GM12878 (cell line): Measurements from ENCODE around the gene PMP22. TPM values are rescaled to one million over a fixed set of nuclear protein-coding genes. Genes with fewer than 3 reads are reported as not detected.

ENCODE experiments used
- ATAC-seq: fragments of 200-7000 bp; cut with Tn5 transposase; 3 replicates; pipeline ENCODE4 v1.9.1; 2020; ENCODE audit warnings: mild to moderate bottlenecking, moderate library complexity
- BruUV-seq: library from RNA; stranded (reverse); fragments of 400-500 nt; replicated peaks from 2 replicates; lab custom pipeline; 2021; lab: Mats Ljungman, UMichigan
- CTCF ChIA-PET: fragments of 300-600 bp; sonication (Branson Sonifier 250); formaldehyde crosslinking; extraction: SDS; loops from one replicate; lab custom pipeline; 2021; ENCODE audit warnings: inconsistent platforms; lab: Yijun Ruan, JAX
- POLR2A ChIA-PET: fragments of 350-600 bp; formaldehyde crosslinking; extraction: SDS; loops from one replicate; lab custom pipeline; 2021; ENCODE audit warnings: inconsistent platforms; lab: Charles Lee
- RAD21 ChIA-PET: fragments of 300-600 bp; sonication (Branson Sonifier 250); formaldehyde crosslinking; loops from one replicate; lab custom pipeline; 2023; ENCODE audit warnings: antibody characterized with exemption; ENCODE audit not compliant: unreplicated experiment; lab: Charles Lee
- SMC1A ChIA-PET: fragments of 300-600 bp; sonication (Branson Sonifier 250); formaldehyde crosslinking; loops from one replicate; lab custom pipeline; 2023; ENCODE audit not compliant: unreplicated experiment, uncharacterized antibody; lab: Charles Lee
- DNase-seq: peaks from one replicate; pipeline ENCODE4 v3.0.0-alpha.2; 2011; ENCODE audit warnings: low read depth, low spot score
- FAIRE-seq: peaks from 3 replicates; lab custom pipeline; 2011; peaks lifted over from hg19 to GRCh38; lab: Jason Lieb, UNC
- H2AFZ ChIP-seq: 2 replicates; pipeline ENCODE4 v1.6.0; 2011; ENCODE audit warnings: low read depth, low read length, control low read depth; ENCODE audit not compliant: control insufficient read depth
- H3K27ac ChIP-seq: 2 replicates; pipeline ENCODE4 v1.5.1; 2011; ENCODE audit warnings: control low read depth; ENCODE audit not compliant: control insufficient read depth, insufficient read depth
- H3K27me3 ChIP-seq, 2 experiments: replicated peaks in 1 of 2; 2 replicates each; pipeline versions ENCODE4 v1.6.0 to v1.6.1; 2011; ENCODE audit warnings: low read length in 1 of 2; ENCODE audit not compliant: control insufficient read depth in 2 of 2, insufficient read depth in 2 of 2
- H3K36me3 ChIP-seq, 2 experiments: 2 replicates each; pipeline ENCODE4 v1.5.1; 2011; ENCODE audit warnings: low read length in 1 of 2; ENCODE audit not compliant: control insufficient read depth in 2 of 2, insufficient read depth in 2 of 2
- H3K4me1 ChIP-seq: 2 replicates; pipeline ENCODE4 v1.6.1; 2011; ENCODE audit warnings: mild to moderate bottlenecking, low read length, moderate library complexity, mixed read lengths; ENCODE audit not compliant: control insufficient read depth, insufficient read depth
- H3K4me2 ChIP-seq: 2 replicates; pipeline ENCODE4 v1.6.0; 2011; ENCODE audit warnings: control low read depth; ENCODE audit not compliant: control insufficient read depth, insufficient read depth
- H3K4me3 ChIP-seq: fragments of 200-600 bp; sonication (generic); 2 replicates; pipeline ENCODE4 v1.5.1; 2016
- H3K79me2 ChIP-seq: 2 replicates; pipeline ENCODE4 v1.6.0; 2011; ENCODE audit warnings: low read length; ENCODE audit not compliant: control insufficient read depth, insufficient read depth
- H3K9ac ChIP-seq: 2 replicates; pipeline ENCODE4 v1.8.0; 2011; ENCODE audit warnings: low read length, control low read depth, mixed read lengths; ENCODE audit not compliant: control insufficient read depth, insufficient read depth
- H3K9me3 ChIP-seq: replicated peaks from 3 replicates; pipeline ENCODE4 v1.5.1; 2011; ENCODE audit warnings: mild to moderate bottlenecking, low read length; ENCODE audit not compliant: control insufficient read depth, insufficient read depth
- H4K20me1 ChIP-seq: 2 replicates; pipeline ENCODE4 v1.6.0; 2011; ENCODE audit not compliant: control insufficient read depth, insufficient read depth
- CEBPZ ChIP-seq: fragments of 150-350 bp; IDR thresholded peaks from 2 replicates; pipeline ENCODE4 v1.6.1; 2016; ENCODE audit warnings: low read depth, low read length
- CHD4 ChIP-seq: fragments of 200-600 bp; sonication (generic); IDR thresholded peaks from 2 replicates; pipeline ENCODE4 v1.6.1; 2016; ENCODE audit warnings: mild to moderate bottlenecking
- EGR1 ChIP-seq, 2 experiments: IDR thresholded peaks; 1 replicate in 1 of 2; 2 replicates in 1 of 2; pipeline ENCODE4 v1.6.1; 2011 to 2012; ENCODE audit warnings: low read depth in 2 of 2, low read length in 2 of 2, borderline replicate concordance in 1 of 2, mild to moderate bottlenecking in 1 of 2, moderate library complexity in 1 of 2
- ETV6 ChIP-seq, 2 experiments: fragments of 450-650 bp in 1 of 2; IDR thresholded peaks in 1 of 2; conservative IDR thresholded peaks in 1 of 2; 2 replicates each; pipeline ENCODE4 v1.6.1; 2014; ENCODE audit warnings: antibody characterized with exemption in 1 of 2, borderline replicate concordance in 1 of 2, low read depth in 1 of 2, mild to moderate bottlenecking in 1 of 2, moderate library complexity in 1 of 2
- GATAD2B ChIP-seq: fragments of 450-650 bp; conservative IDR thresholded peaks from 2 replicates; pipeline ENCODE4 v1.6.1; 2017; ENCODE audit warnings: low read depth, mild to moderate bottlenecking, moderate library complexity
- HCFC1 ChIP-seq: fragments of 150-350 bp; IDR thresholded peaks from 2 replicates; pipeline ENCODE4 v1.6.1; 2014; ENCODE audit warnings: low read length
- RAD21 ChIP-seq: IDR thresholded peaks from 2 replicates; pipeline ENCODE4 v1.6.1; 2011; ENCODE audit warnings: mild to moderate bottlenecking, low read depth, low read length, moderate library complexity; ENCODE audit not compliant: insufficient read depth
- RFX5 ChIP-seq: IDR thresholded peaks from 2 replicates; pipeline ENCODE4 v1.6.1; 2011; ENCODE audit warnings: low read depth, low read length, improper control_type of control experiment
- RUNX3 ChIP-seq: IDR thresholded peaks from 2 replicates; pipeline ENCODE4 v1.6.1; 2012; ENCODE audit warnings: low read length, inconsistent platforms
- SMAD1 ChIP-seq: fragments of 450-650 bp; IDR thresholded peaks from 2 replicates; pipeline ENCODE4 v1.6.1; 2018; ENCODE audit warnings: mild to moderate bottlenecking, low read depth; ENCODE audit not compliant: partially characterized antibody
- STAT1 ChIP-seq: fragments of 450-650 bp; conservative IDR thresholded peaks from 2 replicates; pipeline ENCODE4 v1.6.1; 2014; ENCODE audit warnings: antibody characterized with exemption, mild to moderate bottlenecking
- TCF7 ChIP-seq: IDR thresholded peaks from 2 replicates; pipeline ENCODE4 v1.6.1; 2014; ENCODE audit warnings: antibody characterized with exemption, borderline replicate concordance
- USF1 ChIP-seq: IDR thresholded peaks from 2 replicates; pipeline ENCODE4 v1.6.1; 2011; ENCODE audit warnings: borderline replicate concordance, low read depth, mild to moderate bottlenecking, moderate library complexity, mixed read lengths, low read length; ENCODE audit not compliant: insufficient read depth; ENCODE audit errors: extremely low read length
- ZNF24 ChIP-seq: fragments of 450-650 bp; IDR thresholded peaks from 2 replicates; pipeline ENCODE4 v1.6.1; 2017; ENCODE audit warnings: antibody characterized with exemption, mild to moderate bottlenecking
- ZNF274 ChIP-seq: IDR thresholded peaks from one replicate; pipeline ENCODE4 v1.8.0; 2011; ENCODE audit not compliant: insufficient read length, insufficient read depth
- WGBS: methylation state at CpG from one replicate; pipeline ENCODE4 v1.1.6; 2016; ENCODE audit warnings: low lambda C conversion rate; ENCODE audit not compliant: insufficient replicate concordance, insufficient coverage; ENCODE audit errors: missing lambda C conversion rate; 5-methylcytosine and 5-hydroxymethylcytosine counted together
- in situ Hi-C: fragments of 300-500 bp; cut with MboI; formaldehyde crosslinking; loops from 9 replicates; pipeline ENCODE4 v1.14.3; 2018; ENCODE audit warnings: mixed read lengths
- intact Hi-C: fragments of 100-400 bp; cut with micrococcal nuclease; formaldehyde crosslinking; loops from one replicate; pipeline ENCODE4 v1.14.2; 2022; ENCODE audit not compliant: unreplicated experiment
- polyA plus RNA-seq, 11 experiments: library from polyadenylated mRNA; depleted of rRNA in 4 of 11; unstranded in 6 of 11; stranded (reverse) in 5 of 11; fragments of >200 nt; fragmentation: Nextera tagmentation in 4 of 11; fragmentation: Illumina TruSeq in 1 of 11; extraction: Ambion mirVana in 4 of 11; extraction: Trizol in 1 of 11; gene quantifications; 1 replicate in 1 of 11; 2 replicates in 10 of 11; pipeline versions ENCODE4 v1.2.1 to v1.2.3, GENCODE V29; 2011 to 2016; ENCODE audit warnings: inconsistent platforms in 2 of 11, missing spikeins in 2 of 11, low read depth in 1 of 11
- total RNA-seq, 4 experiments: library from RNA; depleted of rRNA in 3 of 4; stranded (reverse); fragments of >200 nt in 3 of 4; fragmentation: Illumina TruSeq in 1 of 4; extraction: Trizol in 1 of 4; gene quantifications; 2 replicates each; pipeline versions ENCODE4 v1.2.1 to v1.2.3, GENCODE V29; 2013 to 2021

PMP22 gene
- total and polyA plus RNA-seq, 10 of the 15 experiments (the other 5 are each of a cell fraction or from before 2014, with no cell fraction given): 0.59 TPM; not detected in 9

- no peak overlapping the region for H2AFZ ChIP-seq
- 0% methylated on average over 2 of the region's 2 CpGs for WGBS
- POLR2A ChIA-PET: no interaction called here
- TF ChIP-seq RAD21 (no peak), RUNX3 (no peak), ETV6 (conservative IDR thresholded peaks at IDR 0.05 in 1 of 2, IDR thresholded peaks at IDR 0.05 in 1 of 2; ENCODE audit: borderline replicate concordance in 1 of 2, low read depth in 1 of 2) (no peak), STAT1 (no peak), CEBPZ (no peak), ZNF24 (no peak), ZNF274 (no peak), TCF7 (no peak), GATAD2B (no peak), USF1 (no peak), SMAD1 (no peak), RFX5 (no peak), EGR1 (IDR thresholded peaks at IDR 0.05; ENCODE audit: borderline replicate concordance in 1 of 2, low read depth in 2 of 2, low read length in 2 of 2) (no peak), CHD4 (no peak), HCFC1 (no peak)
- TF ChIP-seq, all 136 proteins: peak for 0
- no peaks in the 10 kb centered on the region for H3K4me1 ChIP-seq
- H4K20me1 ChIP-seq: no peaks in the 10 kb centered on the region
- H3K4me2 ChIP-seq: no peak overlapping the region
- BruUV-seq: no TSS peak
- H3K27ac ChIP-seq: no peak overlapping the region
- no peak for FAIRE-seq
- ChIA-PET SMC1A (no interaction called here), CTCF (no interaction called here), RAD21 (no interaction called here)
- no peak for ATAC-seq
- no peak for DNase-seq
- intact Hi-C loops: no loop called here
- no peaks in the 10 kb centered on the region for H3K9me3 ChIP-seq
- in situ Hi-C loops: no loop called here
- H3K4me3 ChIP-seq: no peak overlapping the region
- no peaks in the 10 kb centered on the region for H3K27me3 ChIP-seq
- H3K36me3 ChIP-seq: no peaks in the 10 kb centered on the region
- H3K79me2 ChIP-seq: no peaks in the 10 kb centered on the region
- no peak overlapping the region for H3K9ac ChIP-seq
Observed at GRCh38 chr17:15278924-15279477, 13.9 kb upstream of the PMP22 start.
